ENCODE results near the gene ABCF3.

DNA sequence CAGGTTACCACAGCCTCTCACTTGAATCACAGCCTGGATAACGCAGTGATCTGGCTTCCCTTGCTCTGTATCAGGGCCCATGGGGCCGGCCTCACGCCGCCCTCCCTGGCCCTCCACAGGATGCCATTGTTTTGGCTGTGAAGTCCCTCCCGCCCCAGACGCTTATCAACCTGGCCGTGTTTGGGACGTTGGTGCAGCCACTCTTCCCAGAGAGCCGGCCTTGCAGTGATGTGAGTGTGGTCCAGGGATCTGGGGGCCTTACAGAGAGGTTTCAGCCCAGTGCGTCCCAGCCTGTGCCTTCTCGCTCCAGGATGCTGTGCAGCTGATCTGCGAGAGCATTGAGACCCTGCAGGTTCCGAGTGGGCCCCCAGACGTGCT lies 50.0 kb downstream of the ABCF3 start:
- TF ChIP-seq ZNF530 (tag by site-specific recombination; IDR thresholded peaks at IDR 0.05; ENCODE audit: low read depth) (no peak), ZNF555 (tag by site-specific recombination; conservative IDR thresholded peaks at IDR 0.05) (no peak), ZNF274 (IDR thresholded peaks at IDR 0.05; ENCODE audit: low read length) (no peak), ZNF274 (tag by site-specific recombination; IDR thresholded peaks at IDR 0.05; ENCODE audit: borderline replicate concordance) (no peak), ZNF416 (tag by site-specific recombination; IDR thresholded peaks at IDR 0.05) (no peak)
- TF ChIP-seq, protein P1, sequence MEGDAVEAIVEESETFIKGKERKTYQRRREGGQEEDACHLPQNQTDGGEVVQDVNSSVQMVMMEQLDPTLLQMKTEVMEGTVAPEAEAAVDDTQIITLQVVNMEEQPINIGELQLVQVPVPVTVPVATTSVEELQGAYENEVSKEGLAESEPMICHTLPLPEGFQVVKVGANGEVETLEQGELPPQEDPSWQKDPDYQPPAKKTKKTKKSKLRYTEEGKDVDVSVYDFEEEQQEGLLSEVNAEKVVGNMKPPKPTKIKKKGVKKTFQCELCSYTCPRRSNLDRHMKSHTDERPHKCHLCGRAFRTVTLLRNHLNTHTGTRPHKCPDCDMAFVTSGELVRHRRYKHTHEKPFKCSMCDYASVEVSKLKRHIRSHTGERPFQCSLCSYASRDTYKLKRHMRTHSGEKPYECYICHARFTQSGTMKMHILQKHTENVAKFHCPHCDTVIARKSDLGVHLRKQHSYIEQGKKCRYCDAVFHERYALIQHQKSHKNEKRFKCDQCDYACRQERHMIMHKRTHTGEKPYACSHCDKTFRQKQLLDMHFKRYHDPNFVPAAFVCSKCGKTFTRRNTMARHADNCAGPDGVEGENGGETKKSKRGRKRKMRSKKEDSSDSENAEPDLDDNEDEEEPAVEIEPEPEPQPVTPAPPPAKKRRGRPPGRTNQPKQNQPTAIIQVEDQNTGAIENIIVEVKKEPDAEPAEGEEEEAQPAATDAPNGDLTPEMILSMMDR (tag by site-specific recombination; IDR thresholded peaks at IDR 0.05): no peak
- TF ChIP-seq, protein P2, sequence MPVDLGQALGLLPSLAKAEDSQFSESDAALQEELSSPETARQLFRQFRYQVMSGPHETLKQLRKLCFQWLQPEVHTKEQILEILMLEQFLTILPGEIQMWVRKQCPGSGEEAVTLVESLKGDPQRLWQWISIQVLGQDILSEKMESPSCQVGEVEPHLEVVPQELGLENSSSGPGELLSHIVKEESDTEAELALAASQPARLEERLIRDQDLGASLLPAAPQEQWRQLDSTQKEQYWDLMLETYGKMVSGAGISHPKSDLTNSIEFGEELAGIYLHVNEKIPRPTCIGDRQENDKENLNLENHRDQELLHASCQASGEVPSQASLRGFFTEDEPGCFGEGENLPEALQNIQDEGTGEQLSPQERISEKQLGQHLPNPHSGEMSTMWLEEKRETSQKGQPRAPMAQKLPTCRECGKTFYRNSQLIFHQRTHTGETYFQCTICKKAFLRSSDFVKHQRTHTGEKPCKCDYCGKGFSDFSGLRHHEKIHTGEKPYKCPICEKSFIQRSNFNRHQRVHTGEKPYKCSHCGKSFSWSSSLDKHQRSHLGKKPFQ (tag by site-specific recombination; IDR thresholded peaks at IDR 0.05): no peak
